GM12872 (cell line): Measurements from ENCODE around the gene RASD2.

Source experiments
- CTCF ChIP-seq: IDR thresholded peaks from 3 replicates; pipeline ENCODE4 v1.5.1; 2011; ENCODE audit warnings: low read depth, mild to moderate bottlenecking, low read length, moderate library complexity; ENCODE audit not compliant: insufficient read depth

RASD2 gene

GRCh38 chr22:35505399-35506258, 35.0 kb upstream of the RASD2 start:
- no peak for TF ChIP-seq CTCF

GRCh38 chr22:35506259-35506570, 34.4 kb upstream of the RASD2 start:
- no peak for TF ChIP-seq CTCF

GRCh38 chr22:35509451-35509850, 31.2 kb upstream of the RASD2 start:
- TF ChIP-seq CTCF, result no peak

GRCh38 chr22:35509960-35510359, 30.7 kb upstream of the RASD2 start:
- TF ChIP-seq CTCF, result no peak

GRCh38 chr22:35510481-35510934, 30.1 kb upstream of the RASD2 start:
- no peak for TF ChIP-seq CTCF

GRCh38 chr22:35510951-35511350, 29.7 kb upstream of the RASD2 start:
- no peak for TF ChIP-seq CTCF

GRCh38 chr22:35514366-35514765, 26.3 kb upstream of the RASD2 start:
- no peak for TF ChIP-seq CTCF
